MM.1S (cell line): ENCODE measurements around the gene PARD3.

Source experiments
- DNase-seq: peaks from one replicate; pipeline ENCODE4 v3.0.0-alpha.2; 2015
- H2AFZ ChIP-seq: fragments of 300-600 bp; sonication (generic); 2 replicates; pipeline ENCODE4 v1.6.0; 2016; ENCODE audit warnings: antibody characterized with exemption, low read length
- H3F3A ChIP-seq: fragments of 300-600 bp; sonication (generic); 2 replicates; pipeline ENCODE4 v1.6.1; 2016; ENCODE audit warnings: mild to moderate bottlenecking, antibody characterized with exemption, low read length, moderate library complexity, mixed read lengths; ENCODE audit not compliant: insufficient read depth
- H3K27ac ChIP-seq: fragments of 300-600 bp; sonication (generic); 2 replicates; pipeline ENCODE4 v1.5.1; 2016; ENCODE audit warnings: mild to moderate bottlenecking, low read length
- H3K27me3 ChIP-seq: fragments of 300-600 bp; sonication (generic); replicated peaks from 2 replicates; pipeline ENCODE4 v1.6.0; 2016; ENCODE audit warnings: low read length; ENCODE audit not compliant: insufficient read depth
- H3K36me3 ChIP-seq: fragments of 300-600 bp; sonication (generic); replicated peaks from 2 replicates; pipeline ENCODE4 v1.6.1; 2016; ENCODE audit warnings: mild to moderate bottlenecking, low read length, mixed read lengths; ENCODE audit not compliant: insufficient read depth
- H3K4me1 ChIP-seq: fragments of 300-600 bp; sonication (generic); 2 replicates; pipeline ENCODE4 v1.6.1; 2016; ENCODE audit warnings: low read length, mixed read lengths
- H3K4me2 ChIP-seq: fragments of 300-600 bp; sonication (generic); 2 replicates; pipeline ENCODE4 v1.6.0; 2016; ENCODE audit warnings: low read depth, low read length
- H3K4me3 ChIP-seq: fragments of 300-600 bp; sonication (generic); 2 replicates; pipeline ENCODE4 v1.5.1; 2016; ENCODE audit warnings: low read length, mixed read lengths
- H3K79me2 ChIP-seq: fragments of 300-600 bp; sonication (generic); 2 replicates; pipeline ENCODE4 v1.6.1; 2016; ENCODE audit warnings: mixed run types, low read length, mixed read lengths
- H3K9ac ChIP-seq: fragments of 300-600 bp; sonication (generic); 2 replicates; pipeline ENCODE4 v1.6.1; 2016; ENCODE audit warnings: low read length, mixed read lengths
- H3K9me2 ChIP-seq: fragments of 300-600 bp; sonication (generic); replicated peaks from 2 replicates; pipeline ENCODE4 v1.6.1; 2016; ENCODE audit warnings: mild to moderate bottlenecking, low read length, mixed read lengths; ENCODE audit not compliant: insufficient read depth
- H3K9me3 ChIP-seq: fragments of 300-600 bp; sonication (generic); replicated peaks from 2 replicates; pipeline ENCODE4 v1.6.1; 2016; ENCODE audit warnings: mild to moderate bottlenecking, low read length, mixed read lengths; ENCODE audit not compliant: insufficient read depth
- H4K20me1 ChIP-seq: fragments of 300-600 bp; sonication (generic); 2 replicates; pipeline ENCODE4 v1.6.1; 2016; ENCODE audit warnings: mild to moderate bottlenecking, low read length, moderate library complexity, mixed read lengths; ENCODE audit not compliant: insufficient read depth
- CTCF ChIP-seq: fragments of 300-600 bp; sonication (generic); IDR thresholded peaks from 2 replicates; pipeline ENCODE4 v1.5.1; 2016; ENCODE audit warnings: antibody characterized with exemption, low read length, mixed read lengths
- EZH2 ChIP-seq: fragments of 300-600 bp; sonication (generic); optimal IDR thresholded peaks from 2 replicates; pipeline ENCODE3; 2017; ENCODE audit warnings: low read depth, mild to moderate bottlenecking, antibody characterized with exemption, low read length, mixed read lengths
- EZH2phosphoT487 ChIP-seq: fragments of 300-600 bp; sonication (generic); IDR thresholded peaks from 2 replicates; pipeline ENCODE4 v1.6.1; 2018; ENCODE audit warnings: antibody characterized with exemption, low read length

The PARD3 gene

GRCh38 chr10:34087095-34087418, 728.0 kb downstream of the PARD3 start:
- no peak overlapping the region for H3K9ac ChIP-seq
- no peaks in the 10 kb centered on the region for H3K9me3 ChIP-seq
- H3K79me2 ChIP-seq = no peaks in the 10 kb centered on the region
- no peak overlapping the region for H3K4me3 ChIP-seq
- H3K27me3 ChIP-seq = no peaks in the 10 kb centered on the region
- H3K4me2 ChIP-seq = no peak overlapping the region
- H3F3A ChIP-seq = no peaks in the 10 kb centered on the region
- no peaks in the 10 kb centered on the region for H3K36me3 ChIP-seq
- no peak overlapping the region for H3K27ac ChIP-seq
- H3K4me1 ChIP-seq = no peaks in the 10 kb centered on the region
- no peak overlapping the region for H2AFZ ChIP-seq
- DNase-seq = no peak
- no peak for TF ChIP-seq EZH2
- H3K9me2 ChIP-seq = no peaks in the 10 kb centered on the region
- no peaks in the 10 kb centered on the region for H4K20me1 ChIP-seq

- H3K4me1 ChIP-seq = no peaks in the 10 kb centered on the region
- H2AFZ ChIP-seq = no peak overlapping the region
- no peaks in the 10 kb centered on the region for H3K9me2 ChIP-seq
- no peak overlapping the region for H3K9ac ChIP-seq
- no peaks in the 10 kb centered on the region for H4K20me1 ChIP-seq
- H3K27me3 ChIP-seq = no peaks in the 10 kb centered on the region
- no peak overlapping the region for H3K4me2 ChIP-seq
- no peaks in the 10 kb centered on the region for H3K9me3 ChIP-seq
- no peaks in the 10 kb centered on the region for H3F3A ChIP-seq
- H3K27ac ChIP-seq = no peak overlapping the region
- H3K79me2 ChIP-seq = no peaks in the 10 kb centered on the region
- H3K4me3 ChIP-seq = no peak overlapping the region
- DNase-seq = no peak
- TF ChIP-seq EZH2 (no peak), CTCF (no peak), EZH2phosphoT487 (no peak)
- no peaks in the 10 kb centered on the region for H3K36me3 ChIP-seq
Observed at GRCh38 chr10:34083567-34083966, 731.5 kb downstream of the PARD3 start.

GRCh38 chr10:34081948-34082347, 733.1 kb downstream of the PARD3 start:
- no peak for DNase-seq
- H3K27ac ChIP-seq = no peak overlapping the region
- no peaks in the 10 kb centered on the region for H4K20me1 ChIP-seq
- no peak overlapping the region for H3K4me3 ChIP-seq
- no peak for TF ChIP-seq EZH2
- no peak for TF ChIP-seq EZH2phosphoT487
- no peak overlapping the region for H3K9ac ChIP-seq
- no peaks in the 10 kb centered on the region for H3K79me2 ChIP-seq
- no peaks in the 10 kb centered on the region for H3K4me1 ChIP-seq
- H3K9me3 ChIP-seq = no peaks in the 10 kb centered on the region
- no peaks in the 10 kb centered on the region for H3F3A ChIP-seq
- H3K27me3 ChIP-seq = no peaks in the 10 kb centered on the region
- no peak overlapping the region for H3K4me2 ChIP-seq
- H3K9me2 ChIP-seq = no peaks in the 10 kb centered on the region
- H2AFZ ChIP-seq = no peak overlapping the region
- no peaks in the 10 kb centered on the region for H3K36me3 ChIP-seq

- DNase-seq = no peak
- Histone ChIP-seq H3F3A (no peaks in the 10 kb centered on the region), H3K9me2 (no peaks in the 10 kb centered on the region), H3K79me2 (no peaks in the 10 kb centered on the region), H3K36me3 (no peaks in the 10 kb centered on the region), H4K20me1 (no peaks in the 10 kb centered on the region), H3K4me2 (no peak overlapping the region), H3K27ac (no peak overlapping the region), H3K4me3 (no peak overlapping the region), H3K9me3 (no peaks in the 10 kb centered on the region), H3K9ac (no peak overlapping the region), H2AFZ (no peak overlapping the region), H3K4me1 (no peaks in the 10 kb centered on the region), H3K27me3 (no peaks in the 10 kb centered on the region)
- TF ChIP-seq EZH2phosphoT487 (no peak), EZH2 (no peak)
Observed at GRCh38 chr10:34081347-34081743, 733.8 kb downstream of the PARD3 start.
